ENCODE data around the gene SYF2.
A peak's percentile ranks its signal among the peaks of the same experiment; 100 is the strongest.

DNA sequence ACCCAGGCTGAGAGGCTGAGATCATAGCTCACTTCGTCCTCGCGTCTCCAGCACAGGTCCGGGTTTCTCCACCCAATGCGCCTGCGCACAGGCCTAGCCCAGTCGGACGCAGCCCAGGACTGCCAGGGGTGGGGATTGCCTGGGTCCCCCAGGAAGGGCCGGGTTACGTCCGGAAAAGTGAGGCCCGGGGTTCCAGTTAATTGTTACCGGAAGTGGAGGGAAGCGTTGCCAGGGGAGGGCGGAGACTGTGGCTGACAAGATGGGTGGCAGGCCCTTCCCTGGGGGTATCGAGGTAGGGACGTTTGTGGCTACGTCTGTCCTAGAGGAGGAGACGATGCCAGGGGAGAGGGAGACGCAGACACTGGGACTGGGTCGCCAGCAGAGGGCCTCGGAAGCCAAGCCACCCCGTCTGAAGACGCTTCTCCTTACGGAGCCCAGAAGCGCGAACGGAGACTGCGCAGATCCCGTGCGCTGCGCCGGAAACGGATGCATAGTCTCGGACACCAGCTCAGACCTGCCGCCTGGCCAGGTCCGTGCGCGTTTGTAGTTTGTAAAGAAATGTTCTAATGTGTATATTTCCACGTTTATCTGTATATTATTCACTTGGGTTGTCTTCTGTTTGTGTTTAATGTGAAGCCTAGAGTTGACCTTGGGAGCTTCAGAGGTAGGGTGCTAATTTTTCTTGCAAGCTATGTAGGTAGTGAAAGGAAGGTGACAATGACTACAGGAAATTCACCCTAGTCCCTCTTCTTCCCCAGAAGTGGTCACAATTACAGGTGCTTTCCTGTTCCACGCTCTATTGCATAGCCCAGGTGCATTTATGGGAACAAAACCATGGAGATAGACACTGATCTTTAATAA lies 7.6 kb upstream of the SYF2 start:
- TF ChIP-seq POLR2AphosphoS5 (IDR thresholded peaks at IDR 0.05; ENCODE audit: borderline replicate concordance, low read depth, low read length) (peak; percentile 85), EZH2 (IDR thresholded peaks at IDR 0.05) (no peak)
